ENCODE measurements around the gene TMOD1.

DNA sequence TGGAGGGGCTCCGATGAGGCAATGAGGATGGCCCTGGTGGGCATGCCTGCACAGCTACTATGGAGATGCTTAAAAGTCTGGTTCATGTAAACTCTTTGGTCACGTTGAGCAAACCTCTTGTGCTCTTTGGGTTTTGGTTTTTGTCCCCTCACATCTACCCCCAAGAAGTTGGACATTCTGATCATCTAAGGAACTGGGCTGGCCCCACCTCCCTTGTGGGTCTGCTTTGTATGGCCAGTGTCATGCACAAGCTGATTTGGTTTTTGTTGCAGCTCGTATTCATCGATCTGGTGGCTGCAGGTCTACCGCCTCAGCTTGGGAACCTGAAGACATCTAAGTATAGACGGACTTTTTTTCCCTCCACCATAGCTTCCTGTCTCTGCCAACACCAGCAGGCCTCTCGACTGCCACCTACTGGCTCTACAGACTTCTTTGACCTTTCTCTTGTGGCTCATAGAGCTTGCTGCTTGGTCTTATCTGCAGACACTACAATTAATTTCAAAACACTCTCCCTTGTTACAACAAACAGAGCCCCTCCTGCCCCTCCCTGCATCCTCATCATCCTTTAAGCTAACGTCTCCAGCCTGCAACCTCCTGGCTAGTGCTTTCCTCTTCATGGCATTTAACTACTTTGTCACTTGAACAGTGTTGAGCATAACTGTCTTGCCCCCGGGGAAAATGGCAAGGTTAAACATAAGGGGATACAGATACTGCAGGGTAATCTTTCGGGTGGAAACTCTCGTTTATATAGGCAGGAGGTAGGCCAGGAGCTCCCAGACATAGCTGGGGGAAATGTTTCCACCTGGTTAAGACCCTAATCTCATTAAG, 97.2 kb downstream of the TMOD1 start:
- TF ChIP-seq, protein P1, sequence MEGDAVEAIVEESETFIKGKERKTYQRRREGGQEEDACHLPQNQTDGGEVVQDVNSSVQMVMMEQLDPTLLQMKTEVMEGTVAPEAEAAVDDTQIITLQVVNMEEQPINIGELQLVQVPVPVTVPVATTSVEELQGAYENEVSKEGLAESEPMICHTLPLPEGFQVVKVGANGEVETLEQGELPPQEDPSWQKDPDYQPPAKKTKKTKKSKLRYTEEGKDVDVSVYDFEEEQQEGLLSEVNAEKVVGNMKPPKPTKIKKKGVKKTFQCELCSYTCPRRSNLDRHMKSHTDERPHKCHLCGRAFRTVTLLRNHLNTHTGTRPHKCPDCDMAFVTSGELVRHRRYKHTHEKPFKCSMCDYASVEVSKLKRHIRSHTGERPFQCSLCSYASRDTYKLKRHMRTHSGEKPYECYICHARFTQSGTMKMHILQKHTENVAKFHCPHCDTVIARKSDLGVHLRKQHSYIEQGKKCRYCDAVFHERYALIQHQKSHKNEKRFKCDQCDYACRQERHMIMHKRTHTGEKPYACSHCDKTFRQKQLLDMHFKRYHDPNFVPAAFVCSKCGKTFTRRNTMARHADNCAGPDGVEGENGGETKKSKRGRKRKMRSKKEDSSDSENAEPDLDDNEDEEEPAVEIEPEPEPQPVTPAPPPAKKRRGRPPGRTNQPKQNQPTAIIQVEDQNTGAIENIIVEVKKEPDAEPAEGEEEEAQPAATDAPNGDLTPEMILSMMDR (IDR thresholded peaks at IDR 0.05): no peak
- TF ChIP-seq POLR2A (IDR thresholded peaks at IDR 0.05): no peak
